ENCODE measurements around the gene PITX1.

Gene PITX1

GRCh38 chr5:135024956-135025729 lies 8.9 kb downstream of the PITX1 start:
- DNase-seq (ENCODE audit: insufficient read length, low spot score) (peak; percentile 87), FAIRE-seq (peak; percentile 20)
- TF ChIP-seq POLR2A (IDR thresholded peaks at IDR 0.05; ENCODE audit: low read depth, low read length) = no peak

GRCh38 chr5:135020111-135020895 lies 13.7 kb downstream of the PITX1 start:
- DNase-seq (ENCODE audit: insufficient read length, low spot score) (no peak), FAIRE-seq (no peak)
- no peak for TF ChIP-seq POLR2A (IDR thresholded peaks at IDR 0.05; ENCODE audit: low read depth, low read length)

GRCh38 chr5:135019314-135019713 lies 14.7 kb downstream of the PITX1 start:
- no peak for TF ChIP-seq POLR2A (IDR thresholded peaks at IDR 0.05; ENCODE audit: low read depth, low read length)
- no peak for FAIRE-seq

GRCh38 chr5:135018457-135018856 lies 15.6 kb downstream of the PITX1 start:
- TF ChIP-seq POLR2A (IDR thresholded peaks at IDR 0.05; ENCODE audit: low read depth, low read length) = no peak

More at GRCh38 chr5:135019314-135019713, 14.7 kb downstream of the PITX1 start:
- no peak for DNase-seq (ENCODE audit: insufficient read length, low spot score)

GRCh38 chr5:135016861-135017290 lies 17.2 kb downstream of the PITX1 start:
- DNase-seq (ENCODE audit: insufficient read length, low spot score) = no peak
- no peak for FAIRE-seq
- no peak for TF ChIP-seq POLR2A (IDR thresholded peaks at IDR 0.05; ENCODE audit: low read depth, low read length)

More at GRCh38 chr5:135018457-135018856, 15.6 kb downstream of the PITX1 start:
- FAIRE-seq (no peak), DNase-seq (ENCODE audit: insufficient read length, low spot score) (no peak)

GRCh38 chr5:135015942-135016341 lies 18.1 kb downstream of the PITX1 start:
- FAIRE-seq = no peak
- no peak for TF ChIP-seq POLR2A (IDR thresholded peaks at IDR 0.05; ENCODE audit: low read depth, low read length)
- DNase-seq (ENCODE audit: insufficient read length, low spot score) = no peak

- FAIRE-seq (no peak), DNase-seq (ENCODE audit: insufficient read length, low spot score) (no peak)
- no peak for TF ChIP-seq POLR2A (IDR thresholded peaks at IDR 0.05; ENCODE audit: low read depth, low read length)
Measured at GRCh38 chr5:135013947-135014570, 20.0 kb downstream of the PITX1 start.

GRCh38 chr5:135013445-135013844 lies 20.6 kb downstream of the PITX1 start:
- no peak for TF ChIP-seq POLR2A (IDR thresholded peaks at IDR 0.05; ENCODE audit: low read depth, low read length)
- DNase-seq (ENCODE audit: insufficient read length, low spot score) (no peak), FAIRE-seq (no peak)

GRCh38 chr5:135012951-135013391 lies 21.1 kb downstream of the PITX1 start:
- FAIRE-seq (no peak), DNase-seq (ENCODE audit: insufficient read length, low spot score) (no peak)
- TF ChIP-seq POLR2A (IDR thresholded peaks at IDR 0.05; ENCODE audit: low read depth, low read length) = no peak

- no peak for FAIRE-seq
Measured at GRCh38 chr5:135012033-135012588, 21.9 kb downstream of the PITX1 start.

GRCh38 chr5:135011355-135012032 lies 22.5 kb downstream of the PITX1 start:
- DNase-seq (ENCODE audit: insufficient read length, low spot score) (no peak), FAIRE-seq (no peak)
- TF ChIP-seq POLR2A (IDR thresholded peaks at IDR 0.05; ENCODE audit: low read depth, low read length) = no peak

More at GRCh38 chr5:135012033-135012588, 21.9 kb downstream of the PITX1 start:
- TF ChIP-seq POLR2A (IDR thresholded peaks at IDR 0.05; ENCODE audit: low read depth, low read length) = no peak
- no peak for DNase-seq (ENCODE audit: insufficient read length, low spot score)

- no peak for FAIRE-seq
Measured at GRCh38 chr5:135010502-135011354, 23.3 kb downstream of the PITX1 start.

More at GRCh38 chr5:135010502-135011354, 23.3 kb downstream of the PITX1 start:
- no peak for DNase-seq (ENCODE audit: insufficient read length, low spot score)
- TF ChIP-seq POLR2A (IDR thresholded peaks at IDR 0.05; ENCODE audit: low read depth, low read length) = no peak

All from H54 (cell line).